Suprapubic skin (tissue), 4 donors: ENCODE data around the gene STAG3. TPM values are rescaled to one million over a fixed set of nuclear protein-coding genes. Genes with fewer than 3 reads are reported as not detected.
"Not testable (repeated sequence)": the region's sequence is repeated elsewhere in the genome, so short reads cannot be mapped to it uniquely, and the experiment has no call there.

Source experiments
- DNase-seq, 2 donors: peaks; one replicate each; pipeline ENCODE4 v3.0.0-alpha.2; 2019; ENCODE audit warnings: low spot score in 2 of 2
- H3K27ac ChIP-seq: fragments of 200-600 bp; sonication (generic); one replicate; pipeline ENCODE4 v1.5.1; 2019
- H3K27me3 ChIP-seq: fragments of 200-600 bp; sonication (generic); one replicate; pipeline ENCODE4 v1.5.1; 2019
- H3K36me3 ChIP-seq: fragments of 200-600 bp; sonication (generic); one replicate; pipeline ENCODE4 v1.5.1; 2019
- H3K4me1 ChIP-seq: fragments of 200-600 bp; sonication (generic); one replicate; pipeline ENCODE4 v1.5.1; 2019
- H3K4me3 ChIP-seq: fragments of 200-600 bp; sonication (generic); one replicate; pipeline ENCODE4 v1.5.1; 2019; ENCODE audit warnings: mild to moderate bottlenecking
- H3K9me3 ChIP-seq: fragments of 200-600 bp; sonication (generic); one replicate; pipeline ENCODE4 v1.5.1; 2019
- CTCF ChIP-seq, 2 donors: fragments of 200-600 bp in 1 of 2; fragments of 450-650 bp in 1 of 2; sonication (generic) in 1 of 2; IDR thresholded peaks; one replicate each; pipeline ENCODE4 v1.5.1; 2016 to 2019; ENCODE audit warnings: antibody characterized with exemption in 2 of 2, mild to moderate bottlenecking in 1 of 2, moderate library complexity in 1 of 2
- EP300 ChIP-seq: sonication (generic); formaldehyde crosslinking; IDR thresholded peaks from one replicate; pipeline ENCODE4 v1.6.1; 2017; ENCODE audit warnings: antibody characterized with exemption
- POLR2A ChIP-seq, 2 donors: fragments of 450-650 bp; IDR thresholded peaks; one replicate each; pipeline ENCODE4 v1.6.1; 2017; ENCODE audit warnings: antibody characterized with exemption in 2 of 2, mild to moderate bottlenecking in 2 of 2, moderate library complexity in 2 of 2
- POLR2AphosphoS5 ChIP-seq, 3 donors: sonication (generic); formaldehyde crosslinking; IDR thresholded peaks; one replicate each; pipeline ENCODE4 v1.6.1; 2017; ENCODE audit warnings: antibody characterized with exemption in 3 of 3
- WGBS: methylation state at CpG from one replicate; pipeline ENCODE4 v1.1.5; 2018; 5-methylcytosine and 5-hydroxymethylcytosine counted together
- total RNA-seq, 4 donors: library from RNA; depleted of rRNA; stranded (reverse); fragments of >200 nt; gene quantifications; one replicate each; pipeline ENCODE4 v1.1.0, GENCODE V29; 2016

STAG3 gene
- total RNA-seq, 4 donors from 2014 or later, result 0.68 to 2.0 (median 1.9) TPM; not detected in 1

GRCh38 chr7:100195222-100195621 is 17.5 kb downstream of the STAG3 start:
- 88% methylated on average over 2 of the region's 2 CpGs for WGBS
- no peak for TF ChIP-seq POLR2A (IDR thresholded peaks at IDR 0.05)
- TF ChIP-seq POLR2AphosphoS5 (IDR thresholded peaks at IDR 0.05), result no peak
- peaks cover under 1% of the 10 kb centered on the region for H3K4me1 ChIP-seq
- H3K36me3 ChIP-seq, result no peaks in the 10 kb centered on the region
- DNase-seq, result no peak
- H3K27me3 ChIP-seq, result no peaks in the 10 kb centered on the region
- no peak overlapping the region for H3K27ac ChIP-seq
- no peak overlapping the region for H3K4me3 ChIP-seq
- H3K9me3 ChIP-seq, result no peaks in the 10 kb centered on the region

- 93% methylated on average over 6 of the region's 6 CpGs for WGBS
- not testable (repeated sequence) for H3K27ac ChIP-seq, H3K9me3 ChIP-seq, H3K27me3 ChIP-seq, H3K36me3 ChIP-seq, H3K4me1 ChIP-seq, DNase-seq, H3K4me3 ChIP-seq
These were observed 18.2 kb downstream of the STAG3 start for GRCh38 chr7:100195901-100196322.

- H3K9me3 ChIP-seq, result no peaks in the 10 kb centered on the region
- 90% methylated on average over 10 of the region's 10 CpGs for WGBS
- no peak overlapping the region for H3K27ac ChIP-seq
- H3K4me3 ChIP-seq, result no peak overlapping the region
- no peaks in the 10 kb centered on the region for H3K27me3 ChIP-seq
- H3K36me3 ChIP-seq, result no peaks in the 10 kb centered on the region
- H3K4me1 ChIP-seq, result no peaks in the 10 kb centered on the region
- DNase-seq, result no peak
- TF ChIP-seq POLR2AphosphoS5 (IDR thresholded peaks at IDR 0.05) (no peak), EP300 (no peak), CTCF (IDR thresholded peaks at IDR 0.05) (no peak), POLR2A (IDR thresholded peaks at IDR 0.05) (no peak)
These were observed 20.5 kb downstream of the STAG3 start for GRCh38 chr7:100198266-100198665.

- WGBS, result 89% methylated on average over 10 of the region's 11 CpGs
These were observed 23.0 kb downstream of the STAG3 start for GRCh38 chr7:100200693-100201092.

DNA sequence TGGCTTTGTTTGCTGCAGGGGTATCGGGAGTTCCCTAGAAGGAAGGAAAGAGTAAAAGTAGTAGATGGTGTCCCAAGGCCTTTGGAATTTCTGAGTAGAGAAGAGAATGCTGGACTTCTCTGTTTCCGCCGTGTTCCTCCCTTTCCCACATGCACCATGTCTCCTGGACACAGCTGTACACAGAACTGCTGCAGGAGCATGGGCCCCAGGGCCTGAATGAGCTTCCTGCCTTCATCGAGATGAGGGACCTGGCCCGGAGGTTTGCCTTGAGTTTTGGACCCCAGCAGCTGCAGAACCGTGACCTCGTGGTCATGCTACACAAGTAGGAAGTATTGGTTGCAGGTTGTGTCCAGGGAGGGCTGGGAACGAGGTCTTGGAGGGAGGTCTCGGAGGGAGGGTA is 26.7 kb downstream of the STAG3 start:
- Histone ChIP-seq H3K4me3 (no peak overlapping the region), H3K27me3 (no peaks in the 10 kb centered on the region), H3K27ac (no peak overlapping the region), H3K4me1 (no peaks in the 10 kb centered on the region), H3K9me3 (no peaks in the 10 kb centered on the region), H3K36me3 (no peaks in the 10 kb centered on the region)
- TF ChIP-seq CTCF (IDR thresholded peaks at IDR 0.05) (no peak), POLR2AphosphoS5 (IDR thresholded peaks at IDR 0.05) (no peak), POLR2A (IDR thresholded peaks at IDR 0.05) (no peak), EP300 (no peak)
- 86% methylated on average over 9 of the region's 9 CpGs for WGBS
- no peak for DNase-seq

More at GRCh38 chr7:100200693-100201092, 23.0 kb downstream of the STAG3 start:
- no peak for TF ChIP-seq POLR2A (IDR thresholded peaks at IDR 0.05)
- no peak for TF ChIP-seq CTCF (IDR thresholded peaks at IDR 0.05)
- TF ChIP-seq POLR2AphosphoS5 (IDR thresholded peaks at IDR 0.05), result no peak
- no peak for TF ChIP-seq EP300
- no peak overlapping the region for H3K4me3 ChIP-seq
- H3K27ac ChIP-seq, result no peak overlapping the region
- H3K4me1 ChIP-seq, result no peaks in the 10 kb centered on the region
- DNase-seq, result no peak
- H3K36me3 ChIP-seq, result no peaks in the 10 kb centered on the region
- no peaks in the 10 kb centered on the region for H3K9me3 ChIP-seq
- no peaks in the 10 kb centered on the region for H3K27me3 ChIP-seq

DNA sequence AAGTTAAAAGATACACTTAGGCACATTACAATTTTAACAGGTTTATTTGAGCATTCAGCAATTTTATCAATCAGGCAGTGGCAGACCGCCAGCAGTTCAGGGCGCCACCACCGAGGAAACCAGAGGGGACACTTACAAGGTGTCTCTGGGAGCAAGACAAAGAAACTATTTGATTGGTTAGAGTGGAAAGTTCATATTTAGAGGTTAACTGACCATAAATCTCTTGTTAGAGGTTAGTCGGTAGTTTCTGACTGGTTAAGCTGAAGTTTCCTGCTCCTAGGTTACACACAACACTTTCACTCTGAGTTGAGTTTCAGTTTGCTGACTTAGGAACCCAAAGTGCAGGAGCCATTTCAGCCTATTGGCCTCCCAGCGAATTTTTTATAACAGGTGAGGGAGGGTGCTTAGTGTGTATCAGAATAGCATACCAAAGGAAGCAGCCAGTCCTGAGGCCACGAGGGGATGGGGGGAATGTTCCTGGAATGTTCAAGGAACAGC is 31.2 kb downstream of the STAG3 start:
- H3K36me3 ChIP-seq, result no peaks in the 10 kb centered on the region
- H3K9me3 ChIP-seq, result no peaks in the 10 kb centered on the region
- TF ChIP-seq POLR2A (IDR thresholded peaks at IDR 0.05) (no peak), EP300 (no peak), CTCF (IDR thresholded peaks at IDR 0.05) (no peak), POLR2AphosphoS5 (IDR thresholded peaks at IDR 0.05) (no peak)
- no peak overlapping the region for H3K4me3 ChIP-seq
- no peak for DNase-seq
- H3K27me3 ChIP-seq, result no peaks in the 10 kb centered on the region
- no peaks in the 10 kb centered on the region for H3K4me1 ChIP-seq
- H3K27ac ChIP-seq, result no peak overlapping the region
- 64% methylated on average over 6 of the region's 6 CpGs for WGBS
